ENCODE results near the gene HTR4.

GRCh38 chr5:148623101-148623500 lies 31.2 kb downstream of the HTR4 start:
- no peak for TF ChIP-seq RAD21 (IDR thresholded peaks at IDR 0.05; ENCODE audit: low read length)
- TF ChIP-seq, protein P1, sequence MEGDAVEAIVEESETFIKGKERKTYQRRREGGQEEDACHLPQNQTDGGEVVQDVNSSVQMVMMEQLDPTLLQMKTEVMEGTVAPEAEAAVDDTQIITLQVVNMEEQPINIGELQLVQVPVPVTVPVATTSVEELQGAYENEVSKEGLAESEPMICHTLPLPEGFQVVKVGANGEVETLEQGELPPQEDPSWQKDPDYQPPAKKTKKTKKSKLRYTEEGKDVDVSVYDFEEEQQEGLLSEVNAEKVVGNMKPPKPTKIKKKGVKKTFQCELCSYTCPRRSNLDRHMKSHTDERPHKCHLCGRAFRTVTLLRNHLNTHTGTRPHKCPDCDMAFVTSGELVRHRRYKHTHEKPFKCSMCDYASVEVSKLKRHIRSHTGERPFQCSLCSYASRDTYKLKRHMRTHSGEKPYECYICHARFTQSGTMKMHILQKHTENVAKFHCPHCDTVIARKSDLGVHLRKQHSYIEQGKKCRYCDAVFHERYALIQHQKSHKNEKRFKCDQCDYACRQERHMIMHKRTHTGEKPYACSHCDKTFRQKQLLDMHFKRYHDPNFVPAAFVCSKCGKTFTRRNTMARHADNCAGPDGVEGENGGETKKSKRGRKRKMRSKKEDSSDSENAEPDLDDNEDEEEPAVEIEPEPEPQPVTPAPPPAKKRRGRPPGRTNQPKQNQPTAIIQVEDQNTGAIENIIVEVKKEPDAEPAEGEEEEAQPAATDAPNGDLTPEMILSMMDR (conservative IDR thresholded peaks at IDR 0.05; ENCODE audit: low read depth, low read length), result no peak
- no peak for TF ChIP-seq POLR2A (IDR thresholded peaks at IDR 0.05; ENCODE audit: low read depth, low read length)
- TF ChIP-seq CHD1 (IDR thresholded peaks at IDR 0.05; ENCODE audit: low read depth, low read length), result no peak

Data from IMR-90 (cell line).